ENCODE data around the gene CCDC15. TPM values are rescaled to one million over a fixed set of nuclear protein-coding genes. Genes with fewer than 3 reads are reported as not detected.
A peak's percentile ranks its signal among the peaks of the same experiment; 100 is the strongest.

CCDC15 gene
- total RNA-seq, 1 donor from 2014 or later: 1.2 TPM

- H3K4me1 Mint-ChIP-seq (ENCODE audit: low read depth): no peaks in the 10 kb centered on the region
- no peaks in the 10 kb centered on the region for H3K27me3 Mint-ChIP-seq (ENCODE audit: low read depth)
- H3K4me3 Mint-ChIP-seq (ENCODE audit: unreplicated experiment): no peak overlapping the region
- H3K36me3 Mint-ChIP-seq (ENCODE audit: low read depth): no peaks in the 10 kb centered on the region
- no peak overlapping the region for H3K27ac Mint-ChIP-seq (ENCODE audit: unreplicated experiment)
- TF ChIP-seq, protein P1, sequence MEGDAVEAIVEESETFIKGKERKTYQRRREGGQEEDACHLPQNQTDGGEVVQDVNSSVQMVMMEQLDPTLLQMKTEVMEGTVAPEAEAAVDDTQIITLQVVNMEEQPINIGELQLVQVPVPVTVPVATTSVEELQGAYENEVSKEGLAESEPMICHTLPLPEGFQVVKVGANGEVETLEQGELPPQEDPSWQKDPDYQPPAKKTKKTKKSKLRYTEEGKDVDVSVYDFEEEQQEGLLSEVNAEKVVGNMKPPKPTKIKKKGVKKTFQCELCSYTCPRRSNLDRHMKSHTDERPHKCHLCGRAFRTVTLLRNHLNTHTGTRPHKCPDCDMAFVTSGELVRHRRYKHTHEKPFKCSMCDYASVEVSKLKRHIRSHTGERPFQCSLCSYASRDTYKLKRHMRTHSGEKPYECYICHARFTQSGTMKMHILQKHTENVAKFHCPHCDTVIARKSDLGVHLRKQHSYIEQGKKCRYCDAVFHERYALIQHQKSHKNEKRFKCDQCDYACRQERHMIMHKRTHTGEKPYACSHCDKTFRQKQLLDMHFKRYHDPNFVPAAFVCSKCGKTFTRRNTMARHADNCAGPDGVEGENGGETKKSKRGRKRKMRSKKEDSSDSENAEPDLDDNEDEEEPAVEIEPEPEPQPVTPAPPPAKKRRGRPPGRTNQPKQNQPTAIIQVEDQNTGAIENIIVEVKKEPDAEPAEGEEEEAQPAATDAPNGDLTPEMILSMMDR (IDR thresholded peaks at IDR 0.05): peak; percentile 15
- no peak for DNase-seq (ENCODE audit: low spot score)
- H3K9me3 Mint-ChIP-seq (ENCODE audit: low read depth): peaks cover 4% of the 10 kb centered on the region
These were observed 10.8 kb upstream of the CCDC15 start for GRCh38 chr11:124943254-124943616.

DNA sequence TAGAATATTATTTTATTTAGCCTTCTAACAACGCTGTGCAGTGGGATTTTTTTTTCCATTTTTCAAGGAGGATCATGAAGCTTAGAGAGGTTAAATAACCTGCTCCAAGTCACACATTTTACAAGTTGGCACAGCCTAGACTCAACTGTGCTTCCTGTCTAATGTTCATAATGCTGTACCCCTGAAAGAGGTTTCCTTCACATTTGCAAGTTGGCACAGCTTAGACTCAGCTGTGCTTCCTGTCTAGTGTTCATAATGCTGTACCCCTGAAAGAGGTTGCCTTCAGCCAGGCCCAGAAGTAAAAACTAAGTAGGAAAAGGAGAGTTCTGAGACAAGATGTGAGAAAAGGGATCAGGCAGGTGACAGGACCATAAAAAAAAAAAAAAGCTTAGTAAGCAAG is 10.3 kb upstream of the CCDC15 start:
- Mint-ChIP-seq H3K9me3 (ENCODE audit: low read depth) (peaks cover 10% of the 10 kb centered on the region), H3K4me3 (ENCODE audit: unreplicated experiment) (no peak overlapping the region), H3K27me3 (ENCODE audit: low read depth) (no peaks in the 10 kb centered on the region), H3K27ac (ENCODE audit: unreplicated experiment) (no peak overlapping the region), H3K36me3 (ENCODE audit: low read depth) (peaks cover 3% of the 10 kb centered on the region), H3K4me1 (ENCODE audit: low read depth) (no peaks in the 10 kb centered on the region)
- TF ChIP-seq, protein P1 (IDR thresholded peaks at IDR 0.05): no peak
- no peak for DNase-seq (ENCODE audit: low spot score)

DNA sequence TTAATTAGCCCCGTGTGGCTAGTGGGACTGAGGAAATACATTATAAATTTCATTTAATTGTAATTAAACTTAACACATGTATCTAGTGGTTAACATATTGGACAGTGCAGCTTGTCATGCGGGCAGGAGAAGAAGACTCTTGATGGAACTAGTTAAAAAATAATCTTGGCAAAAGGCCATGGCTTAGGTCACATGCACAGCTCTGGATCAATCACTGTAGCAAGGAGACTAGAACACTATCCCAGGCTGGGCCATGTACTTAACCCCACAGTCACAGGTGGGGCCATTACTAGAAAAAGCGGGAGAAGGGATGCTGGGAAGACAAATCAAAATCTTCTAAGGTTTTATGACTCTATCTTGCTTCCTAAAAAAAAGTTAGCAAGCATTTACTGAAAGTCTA is 9.4 kb upstream of the CCDC15 start:
- H3K4me1 Mint-ChIP-seq (ENCODE audit: low read depth): no peaks in the 10 kb centered on the region
- no peak overlapping the region for H3K27ac Mint-ChIP-seq (ENCODE audit: unreplicated experiment)
- no peak for DNase-seq (ENCODE audit: low spot score)
- TF ChIP-seq, protein P1 (IDR thresholded peaks at IDR 0.05): no peak
- no peak overlapping the region for H3K4me3 Mint-ChIP-seq (ENCODE audit: unreplicated experiment)
- H3K36me3 Mint-ChIP-seq (ENCODE audit: low read depth): peaks cover 6% of the 10 kb centered on the region
- H3K9me3 Mint-ChIP-seq (ENCODE audit: low read depth): peaks cover 10% of the 10 kb centered on the region
- H3K27me3 Mint-ChIP-seq (ENCODE audit: low read depth): no peaks in the 10 kb centered on the region

DNA sequence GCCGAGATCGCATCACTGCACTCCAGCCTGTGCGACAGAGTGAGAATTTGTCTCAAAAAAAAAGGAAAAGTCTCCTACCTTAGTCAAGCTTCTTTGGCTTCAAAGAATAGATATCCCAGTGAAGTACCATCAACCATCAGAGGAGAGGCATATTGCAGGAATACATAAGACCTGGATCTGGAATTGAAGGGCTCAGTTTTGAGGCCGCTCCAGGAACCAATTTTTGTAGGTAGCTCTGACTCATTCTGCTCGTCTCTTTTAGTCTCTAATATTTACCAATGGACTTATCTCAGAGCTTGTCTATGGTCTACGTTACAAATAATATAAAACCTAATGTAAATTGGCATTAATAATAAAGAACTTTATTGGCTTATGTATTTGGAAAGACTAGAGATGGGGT is 8.2 kb upstream of the CCDC15 start:
- Mint-ChIP-seq H3K9me3 (ENCODE audit: low read depth) (peaks cover 10% of the 10 kb centered on the region), H3K4me3 (ENCODE audit: unreplicated experiment) (no peak overlapping the region), H3K36me3 (ENCODE audit: low read depth) (peaks cover 6% of the 10 kb centered on the region), H3K27ac (ENCODE audit: unreplicated experiment) (no peak overlapping the region), H3K27me3 (ENCODE audit: low read depth) (no peaks in the 10 kb centered on the region), H3K4me1 (ENCODE audit: low read depth) (no peaks in the 10 kb centered on the region)
- TF ChIP-seq, protein P1 (IDR thresholded peaks at IDR 0.05): no peak
- no peak for DNase-seq (ENCODE audit: low spot score)

DNA sequence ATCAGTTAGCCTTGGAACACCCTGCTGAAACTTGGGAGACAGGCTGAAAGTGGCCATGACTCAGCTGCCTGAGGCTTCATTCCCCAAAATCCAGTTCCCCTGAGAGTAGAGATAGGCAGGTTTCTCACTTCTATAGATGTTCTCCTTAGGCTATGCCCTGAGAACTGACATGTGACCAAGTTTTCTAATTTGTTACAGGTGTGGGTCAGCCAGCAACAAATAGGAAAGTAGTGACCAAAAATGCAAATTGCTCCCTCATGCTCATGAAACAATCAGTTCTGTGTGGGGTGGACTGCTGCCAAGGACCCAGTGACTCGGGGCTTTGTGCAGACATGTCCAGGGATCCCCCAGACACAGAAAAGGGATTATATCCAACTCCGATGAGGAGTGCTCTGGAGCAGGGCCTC is 7.3 kb upstream of the CCDC15 start:
- Mint-ChIP-seq H3K36me3 (ENCODE audit: low read depth) (peaks cover 6% of the 10 kb centered on the region), H3K9me3 (ENCODE audit: low read depth) (peaks cover 10% of the 10 kb centered on the region), H3K27me3 (ENCODE audit: low read depth) (no peaks in the 10 kb centered on the region), H3K27ac (ENCODE audit: unreplicated experiment) (no peak overlapping the region), H3K4me3 (ENCODE audit: unreplicated experiment) (no peak overlapping the region), H3K4me1 (ENCODE audit: low read depth) (no peaks in the 10 kb centered on the region)
- TF ChIP-seq, protein P1 (IDR thresholded peaks at IDR 0.05): no peak
- no peak for DNase-seq (ENCODE audit: low spot score)

Data from chondrocyte (in vitro differentiated cells).